GM19239 (cell line): Measurements from ENCODE around the gene PPP6C.
A peak's percentile ranks its signal among the peaks of the same experiment; 100 is the strongest.
"Not testable (repeated sequence)": the region's sequence is repeated elsewhere in the genome, so short reads cannot be mapped to it uniquely, and the experiment has no call there.

Experiments
- DNase-seq: peaks from one replicate; pipeline ENCODE4 v3.0.0; 2011; ENCODE audit warnings: low spot score; ENCODE audit not compliant: insufficient read length
- FAIRE-seq: peaks from 2 replicates; lab custom pipeline; 2011; peaks lifted over from hg19 to GRCh38; lab: Jason Lieb, UNC

The PPP6C gene

DNA sequence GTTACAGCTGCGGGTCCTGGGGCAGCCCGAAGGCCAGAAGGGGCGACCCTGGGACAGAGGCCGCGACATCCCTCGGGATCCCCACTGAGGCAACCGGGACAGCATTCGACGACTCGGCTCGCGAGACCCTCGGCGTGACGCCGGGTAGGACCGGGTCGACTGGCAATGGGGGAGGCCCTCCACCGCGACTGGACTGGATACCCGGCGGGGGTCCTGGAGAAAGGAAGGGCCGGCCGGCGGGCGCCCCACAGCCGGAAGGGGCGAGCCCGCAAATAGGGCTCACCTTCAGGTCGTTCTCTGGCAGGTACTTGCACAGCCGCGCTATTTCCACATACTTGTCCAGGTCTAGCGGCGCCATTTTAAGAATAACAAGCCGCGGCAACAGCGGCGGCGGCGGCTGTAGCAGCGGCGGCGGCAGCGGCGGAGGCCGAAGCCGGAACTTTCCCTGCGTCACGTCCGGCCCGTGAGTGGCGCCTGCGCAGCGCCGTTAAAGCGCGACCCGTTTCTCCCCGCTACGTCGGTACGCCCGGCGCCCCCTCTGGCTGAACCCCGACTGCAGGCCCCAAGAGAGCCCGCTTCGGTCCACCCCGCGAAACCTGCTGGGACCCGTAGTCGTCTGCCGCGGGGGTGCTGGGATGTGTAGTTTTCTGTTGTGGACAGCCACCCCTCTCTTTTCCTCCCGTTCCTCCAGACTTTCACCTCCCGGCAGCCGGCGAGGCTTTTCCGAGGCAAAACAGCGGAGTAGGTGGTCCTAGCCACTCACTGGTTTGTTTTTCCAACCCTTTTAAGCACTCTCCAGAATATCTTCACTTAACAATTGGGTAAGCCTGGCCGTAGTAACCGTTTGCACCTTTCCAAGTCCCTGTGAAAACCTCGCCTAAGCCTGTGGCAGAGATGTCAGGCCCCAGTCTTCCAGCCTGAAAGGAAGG is at the start of gene PPP6C:
Gene PPP6C (minus strand): TSS at position 443 of the 929 bp plus-strand sequence. CDS start 85 bp downstream, at position 358.
- DNase-seq (peak; percentile 93), FAIRE-seq (peak; percentile 84)

DNA sequence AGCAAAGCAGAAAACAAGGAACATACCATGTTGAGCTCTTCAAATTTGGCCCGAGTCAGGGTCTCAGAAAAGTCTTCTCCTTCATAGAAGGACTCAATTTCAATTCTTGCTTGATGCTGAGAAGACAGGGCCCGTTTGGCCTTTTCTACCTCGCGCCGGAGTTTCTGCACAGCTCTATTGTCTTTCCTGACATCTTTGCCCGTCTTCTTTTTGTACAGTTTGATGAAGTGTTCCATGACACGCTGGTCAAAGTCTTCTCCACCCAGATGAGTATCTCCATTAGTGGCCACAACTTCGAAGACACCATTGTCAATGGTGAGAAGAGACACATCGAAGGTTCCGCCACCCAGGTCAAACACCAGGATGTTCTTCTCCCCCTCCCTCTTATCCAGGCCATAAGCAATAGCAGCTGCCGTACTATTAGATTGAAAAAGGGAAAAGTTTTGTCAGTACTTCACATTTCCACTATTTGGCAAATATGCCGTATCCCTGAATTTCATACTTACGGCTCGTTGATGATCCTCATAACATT is 49.4 kb upstream of the PPP6C start:
- FAIRE-seq (no peak), DNase-seq (no peak)

DNA sequence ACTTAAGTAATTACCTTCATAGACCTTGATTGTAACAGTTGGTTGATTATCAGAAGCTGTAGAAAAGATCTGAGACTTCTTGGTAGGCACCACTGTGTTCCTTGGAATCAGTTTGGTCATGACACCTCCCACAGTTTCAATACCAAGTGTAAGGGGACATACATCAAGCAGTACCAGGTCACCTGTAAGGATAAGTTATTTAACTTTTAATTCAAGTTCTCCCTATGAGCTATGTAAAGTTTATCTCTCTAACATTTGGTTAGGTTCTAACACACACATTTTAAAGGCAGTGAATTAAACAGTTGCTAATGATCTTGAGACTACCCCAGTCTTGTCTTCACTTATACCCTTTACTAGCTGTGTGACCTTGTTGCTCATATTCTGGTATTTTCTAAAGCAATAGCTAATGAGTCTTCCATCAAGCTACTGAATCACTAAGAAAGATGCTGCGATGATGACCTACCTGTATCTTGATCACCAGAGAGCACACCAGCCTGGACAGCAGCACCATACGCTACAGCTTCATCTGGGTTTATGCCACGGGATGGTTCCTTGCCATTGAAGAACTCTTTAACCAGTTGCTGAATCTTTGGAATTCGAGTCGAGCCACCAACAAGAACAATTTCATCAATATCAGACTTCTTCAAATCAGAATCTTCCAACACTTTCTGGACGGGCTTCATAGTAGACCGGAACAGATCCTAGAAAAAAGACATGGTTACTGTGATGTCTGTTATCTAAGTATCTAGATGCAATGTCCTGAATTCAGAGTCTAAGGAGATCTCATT is 48.7 kb upstream of the PPP6C start:
- no peak for FAIRE-seq

DNA sequence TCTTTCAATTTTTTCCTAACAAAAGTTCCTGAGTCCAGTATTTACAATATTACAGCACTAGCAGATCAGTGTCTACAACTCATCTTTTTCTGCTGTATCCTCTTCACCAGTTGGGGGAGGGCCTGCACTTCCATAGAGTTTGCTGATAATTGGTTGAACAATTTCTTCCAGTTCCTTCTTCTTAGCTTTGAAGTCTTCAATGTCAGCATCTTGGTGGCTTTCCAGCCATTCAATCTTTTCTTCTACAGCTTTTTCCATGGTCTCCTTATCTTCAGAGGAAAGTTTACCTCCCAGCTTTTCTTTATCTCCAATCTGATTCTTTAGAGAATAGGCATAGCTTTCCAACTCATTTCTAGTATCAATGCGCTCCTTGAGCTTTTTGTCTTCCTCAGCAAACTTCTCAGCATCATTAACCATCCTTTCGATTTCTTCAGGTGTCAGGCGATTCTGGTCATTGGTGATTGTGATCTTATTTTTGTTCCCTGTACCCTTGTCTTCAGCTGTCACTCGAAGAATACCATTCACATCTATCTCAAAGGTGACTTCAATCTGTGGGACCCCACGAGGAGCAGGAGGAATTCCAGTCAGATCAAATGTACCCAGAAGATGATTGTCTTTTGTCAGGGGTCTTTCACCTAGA is 47.0 kb upstream of the PPP6C start:
- not testable (repeated sequence) for DNase-seq, FAIRE-seq

More for the DNA sequence above, 48.7 kb upstream of the PPP6C start:
- DNase-seq, result no peak

DNA sequence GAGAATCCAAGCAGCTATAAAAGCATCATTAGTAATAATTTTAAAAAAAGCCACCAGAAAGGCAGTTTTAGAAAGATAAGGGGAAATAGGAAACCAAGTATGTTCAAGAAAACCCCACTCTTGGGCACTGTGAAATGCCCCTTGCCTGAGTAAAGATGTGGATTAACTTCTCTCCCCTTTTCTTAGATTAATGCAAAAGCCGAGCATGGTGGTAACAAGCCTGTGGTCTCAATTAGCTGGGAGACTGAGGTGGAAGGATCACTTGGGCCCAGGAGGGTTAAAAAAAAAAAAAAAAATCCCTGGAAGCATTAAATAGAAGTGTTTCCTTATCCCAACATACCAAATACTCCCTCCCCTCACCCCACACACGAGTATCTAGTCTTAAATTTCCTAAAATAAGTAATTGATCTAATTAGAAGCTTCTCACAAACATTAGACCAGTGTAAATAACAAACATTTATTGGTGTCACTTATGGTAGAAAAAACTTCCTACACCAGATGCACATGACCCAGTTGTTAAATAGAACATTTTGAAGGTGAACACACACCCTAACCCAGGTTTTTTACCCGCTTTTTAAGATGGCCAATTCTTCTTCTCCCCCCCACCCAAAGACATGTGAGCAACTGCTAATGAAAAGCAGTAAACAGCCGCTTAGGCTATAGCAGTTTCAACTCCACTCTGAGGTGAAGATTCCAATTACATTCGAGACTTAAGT is 46.4 kb upstream of the PPP6C start:
- no peak for FAIRE-seq
- no peak for DNase-seq

DNA sequence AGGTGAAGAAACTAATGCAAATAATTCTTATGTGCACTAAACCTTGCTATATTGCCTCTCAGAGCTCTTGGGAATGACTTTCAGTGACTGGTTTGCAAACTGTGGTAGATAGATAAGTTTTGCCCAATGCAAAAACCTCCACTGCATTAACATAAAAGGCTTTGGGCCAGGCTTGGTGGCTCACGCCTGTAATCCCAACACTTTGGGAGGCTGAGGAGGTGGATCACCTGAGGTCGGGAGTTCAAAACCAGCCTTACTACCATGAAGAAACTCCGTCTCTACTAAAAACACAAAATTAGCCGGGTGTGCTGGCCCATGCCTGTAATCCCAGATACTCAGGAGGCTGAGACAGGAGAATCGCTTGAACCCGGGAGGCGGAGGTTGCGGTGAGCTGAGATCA is 44.5 kb upstream of the PPP6C start:
- not testable (repeated sequence) for DNase-seq, FAIRE-seq

DNA sequence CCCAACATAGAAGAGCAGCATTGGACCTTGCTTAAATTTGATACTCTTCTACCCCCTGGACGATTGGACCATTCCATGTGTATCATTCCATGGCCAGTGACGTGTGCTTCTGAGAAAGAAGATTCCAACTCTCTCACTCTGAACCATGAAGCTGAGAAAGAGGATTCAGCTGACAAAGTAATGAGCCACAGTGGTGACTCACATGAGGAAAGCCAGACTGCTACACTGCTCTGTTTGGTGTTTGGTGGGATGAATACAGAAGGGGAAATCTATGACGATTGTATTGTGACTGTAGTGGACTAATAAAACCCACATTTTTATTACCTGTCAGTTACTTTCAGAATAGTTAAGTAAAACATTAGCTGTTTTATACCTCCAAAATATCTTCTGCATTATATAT is 44.1 kb upstream of the PPP6C start:
- no peak for DNase-seq

DNA sequence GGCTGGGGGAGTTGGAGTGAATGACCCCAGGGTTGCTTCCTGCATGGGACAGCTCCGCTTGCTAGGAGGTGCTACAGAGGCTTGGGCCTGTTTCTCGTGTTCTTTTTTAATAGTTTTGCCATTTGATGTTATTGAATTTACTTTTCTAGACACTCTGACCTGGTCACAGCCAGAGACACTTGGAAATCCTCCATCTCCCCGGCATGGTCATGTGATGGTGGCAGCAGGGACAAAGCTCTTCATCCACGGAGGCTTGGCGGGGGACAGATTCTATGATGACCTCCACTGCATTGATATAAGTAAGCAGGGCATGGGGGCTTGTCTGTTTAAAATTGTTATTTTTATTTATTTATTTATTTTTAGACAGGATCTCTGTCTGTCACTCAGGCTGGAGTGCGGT is 38.2 kb upstream of the PPP6C start:
- DNase-seq (no peak), FAIRE-seq (no peak)

More for the DNA sequence above, 44.1 kb upstream of the PPP6C start:
- FAIRE-seq, result no peak

DNA sequence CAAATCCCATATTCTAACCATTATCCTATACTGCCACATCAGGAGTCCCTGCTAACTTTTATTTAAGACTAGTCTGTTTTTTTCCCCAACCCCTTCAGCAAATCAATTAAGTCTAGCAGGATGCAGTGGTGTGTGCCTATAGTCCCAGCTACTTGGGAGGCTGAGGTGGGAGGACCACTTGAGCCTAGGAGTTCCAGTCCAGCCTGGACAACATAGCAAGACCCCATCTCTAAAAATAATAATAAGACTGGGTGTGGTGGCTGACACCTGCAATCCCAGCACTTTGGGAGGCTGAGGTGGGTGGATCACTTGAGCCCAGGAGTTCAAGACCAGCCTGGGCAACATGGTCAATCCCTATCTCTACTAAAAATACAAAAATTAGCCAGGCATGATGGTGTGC is 35.3 kb upstream of the PPP6C start:
- DNase-seq, FAIRE-seq: not testable (repeated sequence)

DNA sequence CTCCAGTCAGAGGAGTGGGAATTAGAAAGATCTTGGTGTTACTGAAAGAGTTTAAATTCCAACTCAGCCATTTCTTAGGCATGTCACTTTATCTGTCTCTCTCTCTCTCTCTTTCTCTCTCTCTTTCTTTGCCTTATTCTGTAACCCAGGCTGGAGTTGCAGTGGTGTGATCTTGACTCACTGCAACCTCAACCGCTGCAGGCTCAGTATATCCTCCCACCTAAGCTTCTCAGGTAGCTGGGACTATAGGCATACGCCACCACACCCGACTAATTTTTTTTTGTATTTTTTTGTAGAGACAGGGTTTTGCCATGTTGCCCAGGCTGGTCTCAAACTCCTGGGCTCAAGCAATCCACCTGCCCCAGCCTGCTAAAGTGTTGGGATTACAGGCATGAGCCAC is 29.0 kb upstream of the PPP6C start:
- no peak for DNase-seq
- no peak for FAIRE-seq

DNA sequence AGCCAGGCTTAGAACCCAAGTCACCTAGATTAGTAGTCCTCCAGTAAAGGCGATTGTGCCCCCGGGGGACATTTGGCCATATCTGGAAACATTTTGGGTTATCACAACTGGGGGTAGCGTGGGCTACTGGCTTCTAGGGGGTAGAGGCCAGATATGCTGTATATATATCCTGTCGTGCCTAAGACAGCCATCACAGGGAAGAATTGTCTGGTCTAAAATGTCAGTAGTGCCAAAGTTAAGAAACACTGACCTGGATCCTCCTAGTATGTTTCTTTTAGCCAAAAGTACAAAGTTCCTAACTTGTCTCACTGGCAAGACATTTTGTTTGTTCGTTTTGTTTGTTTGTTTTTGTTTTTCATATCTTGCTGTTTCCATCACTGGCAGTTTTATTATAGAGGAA is 24.6 kb upstream of the PPP6C start:
- FAIRE-seq, result no peak
- no peak for DNase-seq

DNA sequence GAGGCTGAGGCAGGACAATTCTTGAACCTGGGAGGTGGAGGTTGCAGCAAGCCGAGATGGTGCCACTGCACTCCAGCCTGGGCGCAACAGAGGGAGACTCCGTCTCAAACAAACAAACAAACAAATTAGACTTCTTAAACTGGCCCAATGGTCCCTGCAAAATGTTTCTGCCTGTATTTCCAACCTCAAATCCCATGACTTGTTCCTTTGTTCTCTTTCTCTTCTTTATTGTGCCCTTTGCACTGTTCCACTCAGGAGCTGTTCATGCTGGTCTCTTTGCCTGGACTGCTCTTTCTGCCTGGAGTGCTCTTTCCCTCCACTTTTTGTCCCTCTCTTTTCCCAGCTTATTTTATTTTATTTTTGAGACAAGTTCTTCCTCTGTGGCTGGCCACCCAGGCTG is 14.9 kb upstream of the PPP6C start:
- no peak for FAIRE-seq
- no peak for DNase-seq

DNA sequence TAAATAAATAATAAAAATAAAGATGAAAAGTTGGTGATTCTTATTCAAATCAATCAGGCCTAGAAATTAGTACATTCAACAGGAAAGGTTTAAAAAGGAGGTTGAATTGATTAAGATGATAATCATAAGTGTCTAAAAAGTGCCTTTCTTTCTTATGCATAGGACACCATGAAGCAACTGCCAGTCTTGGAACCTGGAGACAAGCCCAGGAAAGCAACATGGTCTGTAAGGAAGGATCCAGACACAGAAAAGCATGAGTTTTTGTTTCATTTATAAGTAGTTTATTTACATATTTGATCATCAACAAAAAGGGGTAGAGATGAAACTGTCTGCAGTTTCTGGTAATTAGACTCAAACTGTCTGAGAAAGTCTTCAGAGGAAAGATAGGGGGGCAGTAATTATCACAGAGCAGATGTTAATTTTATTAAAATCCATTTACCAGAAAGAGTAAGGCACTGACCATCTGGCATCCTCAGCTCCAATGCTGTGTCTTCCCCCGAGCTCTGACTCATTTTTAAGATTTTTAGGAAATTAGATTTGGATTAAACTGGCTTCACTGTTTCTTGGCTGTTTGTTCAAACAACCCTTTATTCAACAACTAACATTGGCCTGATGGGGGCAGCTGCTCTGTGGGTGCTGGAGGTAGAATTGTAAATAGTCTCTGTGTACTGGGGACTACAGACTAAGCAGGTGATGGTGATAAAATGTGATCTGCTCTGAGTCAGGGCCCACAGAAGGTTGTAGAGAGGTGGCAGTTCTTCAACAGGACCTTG is 13.4 kb upstream of the PPP6C start:
- FAIRE-seq, result no peak
- no peak for DNase-seq

DNA sequence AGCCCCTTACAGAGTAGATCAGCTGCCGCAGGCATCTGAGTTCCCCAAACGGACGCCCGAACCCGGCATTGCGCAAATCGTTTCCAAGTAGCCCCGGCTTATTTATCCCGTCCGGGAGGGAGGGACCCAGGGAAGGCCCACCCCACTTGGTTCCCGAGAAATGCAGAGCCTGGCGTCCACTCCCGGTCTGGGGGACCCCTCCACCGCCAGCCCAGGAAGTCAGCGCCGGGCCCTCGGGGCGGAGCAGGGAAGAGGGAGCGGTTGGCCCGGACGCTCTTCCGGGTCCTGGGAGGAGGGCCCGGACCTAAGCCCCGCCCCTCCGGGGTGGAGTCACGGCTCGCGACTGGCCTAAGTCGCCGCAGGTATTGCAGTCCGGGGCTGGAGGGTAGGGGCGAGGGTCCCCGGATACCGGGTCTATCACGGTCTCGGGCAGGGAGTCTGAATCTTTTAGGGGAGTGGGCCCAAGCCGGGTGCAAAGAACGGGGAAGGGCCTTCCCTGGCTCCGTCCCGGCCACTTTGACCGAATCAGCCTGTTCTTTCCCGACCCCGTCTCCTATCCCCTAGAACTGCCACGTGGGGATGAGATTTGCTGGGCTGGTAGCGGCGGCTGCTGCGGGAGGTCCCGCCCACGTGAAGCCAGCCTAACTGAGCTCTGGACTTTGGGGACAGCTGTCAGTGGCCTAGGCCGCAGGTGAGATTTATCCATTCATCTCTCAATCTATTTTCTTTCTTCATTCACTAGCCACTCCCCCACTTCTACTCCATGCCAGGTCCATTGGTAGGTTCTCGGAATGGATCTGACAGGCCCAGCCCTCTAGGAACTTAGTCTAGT is 10.8 kb upstream of the PPP6C start, which contains the start of gene RABEPK:
Gene RABEPK (plus strand): TSS at position 327 of the 832 bp plus-strand sequence. CDS start 2,472 bp downstream, outside the sequence.
- DNase-seq, result peak; percentile 92
- FAIRE-seq, result peak; percentile 87

DNA sequence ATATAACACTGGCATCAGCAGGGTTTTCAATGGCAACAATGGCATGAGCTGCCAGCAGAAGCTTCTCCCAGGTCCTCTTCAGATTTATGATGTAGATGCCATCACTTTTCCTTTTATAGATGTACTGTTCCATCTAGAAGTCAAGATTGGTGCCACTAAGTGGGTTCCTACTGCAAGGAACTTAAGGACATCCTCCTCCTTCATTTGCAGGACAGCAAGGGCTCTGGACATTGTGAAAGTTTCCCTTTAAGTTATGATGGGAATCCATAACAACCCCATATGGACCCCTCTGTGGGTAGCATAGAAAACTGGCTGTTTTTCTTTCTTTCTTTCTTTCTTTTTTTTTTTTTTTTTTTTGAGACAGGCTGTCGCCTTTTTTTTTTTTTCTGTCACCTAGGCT is 6.0 kb upstream of the PPP6C start:
- DNase-seq, FAIRE-seq: not testable (repeated sequence)

DNA sequence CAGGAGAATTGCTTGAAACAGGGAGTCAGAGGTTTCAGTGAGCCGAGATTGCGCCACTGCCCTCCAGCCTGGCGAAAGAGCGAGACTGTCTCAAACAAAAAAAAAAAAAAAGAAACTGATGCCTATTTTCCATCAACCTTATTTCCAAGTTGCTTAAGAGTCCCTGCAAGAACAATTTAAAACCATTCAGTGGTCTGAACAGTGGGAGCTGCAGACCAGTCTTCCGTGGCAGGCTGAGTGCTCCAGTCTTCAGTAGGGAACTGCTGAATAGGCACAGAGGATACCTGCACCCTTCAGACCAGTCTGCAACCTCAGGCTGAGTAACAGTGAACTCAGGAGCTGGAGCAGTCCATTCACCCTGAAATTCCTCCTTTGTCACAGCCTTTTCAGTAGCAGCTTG is 4.9 kb upstream of the PPP6C start:
- FAIRE-seq, DNase-seq: not testable (repeated sequence)

DNA sequence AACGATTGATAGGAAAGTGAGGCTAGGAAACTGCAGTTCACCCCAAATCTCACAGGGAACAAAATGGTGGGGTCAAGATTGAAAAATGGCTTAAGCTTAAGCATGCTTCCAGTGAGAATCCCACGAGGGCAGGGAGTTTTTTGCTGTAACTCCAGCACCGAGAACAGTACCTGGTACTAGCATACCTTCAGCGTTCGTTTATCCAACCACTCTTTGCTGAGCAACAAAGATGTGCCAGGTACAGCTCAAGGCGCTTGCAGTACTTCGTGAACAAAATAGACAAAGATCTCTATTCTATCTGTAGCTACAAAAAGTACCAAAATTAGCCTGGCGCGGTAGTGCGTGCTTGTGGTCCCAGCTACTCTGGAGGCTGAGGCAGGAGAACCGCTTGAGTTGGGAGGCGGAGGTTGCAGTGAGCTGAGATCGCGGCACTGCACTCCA is 778 bp upstream of the PPP6C start:
- FAIRE-seq, result no peak
- DNase-seq, result no peak

DNA sequence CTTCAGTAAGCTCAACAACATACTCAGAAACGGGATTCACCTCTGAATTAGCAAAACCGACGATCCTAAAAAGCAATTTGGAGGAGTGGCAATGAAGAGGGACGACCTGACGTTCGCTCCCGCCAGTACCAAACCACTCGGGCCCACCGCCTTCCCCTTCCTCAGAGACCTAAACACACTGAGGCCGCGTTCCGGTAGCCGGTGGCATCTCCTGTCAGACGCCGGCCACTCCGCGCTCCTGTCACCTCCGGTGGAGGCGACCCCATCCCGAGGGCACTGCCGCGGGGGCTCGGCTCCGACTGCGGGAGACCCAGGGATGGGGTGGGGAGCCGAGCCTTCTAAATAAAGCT is 617 bp downstream of the PPP6C start:
- DNase-seq (no peak), FAIRE-seq (no peak)
